Measurements from ENCODE around the gene ANKRD55. TPM values are rescaled to one million over a fixed set of nuclear protein-coding genes. Genes with fewer than 3 reads are reported as not detected.
"Not testable (repeated sequence)": the region's sequence is repeated elsewhere in the genome, so short reads cannot be mapped to it uniquely, and the experiment has no call there.

ANKRD55 gene
- total RNA-seq, 1 experiment from 2014 or later = not detected

DNA sequence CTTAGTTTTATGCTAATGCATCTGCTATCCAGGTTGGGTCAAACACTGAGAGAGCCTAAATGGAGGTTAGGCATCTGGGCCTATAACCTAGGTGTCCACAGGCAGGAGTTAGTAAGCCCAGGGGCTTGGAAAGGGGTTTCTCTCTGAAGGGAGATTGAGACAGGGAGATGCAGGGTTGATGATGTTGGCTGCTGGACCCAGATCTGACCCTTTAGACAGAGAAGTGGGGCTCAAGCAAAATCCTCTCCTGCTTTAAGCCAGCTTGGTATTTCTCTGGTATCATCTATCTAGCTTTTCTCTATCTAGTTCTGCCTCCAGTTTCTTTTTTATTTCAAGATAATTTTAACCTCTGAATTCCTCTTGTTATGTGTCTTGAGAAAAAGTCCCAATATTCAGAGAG, 18.3 kb upstream of the ANKRD55 start:
- POLR2A ChIA-PET = no interaction called here
- H3K27ac Mint-ChIP-seq (ENCODE audit: low read depth, unreplicated experiment) = no peak overlapping the region
- TF ChIP-seq, protein P1, sequence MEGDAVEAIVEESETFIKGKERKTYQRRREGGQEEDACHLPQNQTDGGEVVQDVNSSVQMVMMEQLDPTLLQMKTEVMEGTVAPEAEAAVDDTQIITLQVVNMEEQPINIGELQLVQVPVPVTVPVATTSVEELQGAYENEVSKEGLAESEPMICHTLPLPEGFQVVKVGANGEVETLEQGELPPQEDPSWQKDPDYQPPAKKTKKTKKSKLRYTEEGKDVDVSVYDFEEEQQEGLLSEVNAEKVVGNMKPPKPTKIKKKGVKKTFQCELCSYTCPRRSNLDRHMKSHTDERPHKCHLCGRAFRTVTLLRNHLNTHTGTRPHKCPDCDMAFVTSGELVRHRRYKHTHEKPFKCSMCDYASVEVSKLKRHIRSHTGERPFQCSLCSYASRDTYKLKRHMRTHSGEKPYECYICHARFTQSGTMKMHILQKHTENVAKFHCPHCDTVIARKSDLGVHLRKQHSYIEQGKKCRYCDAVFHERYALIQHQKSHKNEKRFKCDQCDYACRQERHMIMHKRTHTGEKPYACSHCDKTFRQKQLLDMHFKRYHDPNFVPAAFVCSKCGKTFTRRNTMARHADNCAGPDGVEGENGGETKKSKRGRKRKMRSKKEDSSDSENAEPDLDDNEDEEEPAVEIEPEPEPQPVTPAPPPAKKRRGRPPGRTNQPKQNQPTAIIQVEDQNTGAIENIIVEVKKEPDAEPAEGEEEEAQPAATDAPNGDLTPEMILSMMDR (IDR thresholded peaks at IDR 0.05; ENCODE audit: unreplicated experiment) = no peak
- H3K27me3 Mint-ChIP-seq (ENCODE audit: insufficient read depth, unreplicated experiment) = peaks cover 3% of the 10 kb centered on the region
- H3K4me1 Mint-ChIP-seq (ENCODE audit: insufficient read depth, unreplicated experiment) = no peaks in the 10 kb centered on the region
- CTCF ChIA-PET = interaction anchor here (0.6 to 2.7 kb wide), 2 partner anchors 13 to 50 kb away, joined by 3 to 13 read pairs; no protein-coding TSS in a partner anchor
- no peaks in the 10 kb centered on the region for H3K9me3 Mint-ChIP-seq (ENCODE audit: unreplicated experiment)
- no peak overlapping the region for H3K4me3 Mint-ChIP-seq (ENCODE audit: unreplicated experiment)
- no peak for DNase-seq (ENCODE audit: unreplicated experiment)
- BruUV-seq (replicated peaks) = no TSS peak
- H3K36me3 Mint-ChIP-seq (ENCODE audit: insufficient read depth, unreplicated experiment) = no peaks in the 10 kb centered on the region
- intact Hi-C loops (cut with micrococcal nuclease) = no loop called here

DNA sequence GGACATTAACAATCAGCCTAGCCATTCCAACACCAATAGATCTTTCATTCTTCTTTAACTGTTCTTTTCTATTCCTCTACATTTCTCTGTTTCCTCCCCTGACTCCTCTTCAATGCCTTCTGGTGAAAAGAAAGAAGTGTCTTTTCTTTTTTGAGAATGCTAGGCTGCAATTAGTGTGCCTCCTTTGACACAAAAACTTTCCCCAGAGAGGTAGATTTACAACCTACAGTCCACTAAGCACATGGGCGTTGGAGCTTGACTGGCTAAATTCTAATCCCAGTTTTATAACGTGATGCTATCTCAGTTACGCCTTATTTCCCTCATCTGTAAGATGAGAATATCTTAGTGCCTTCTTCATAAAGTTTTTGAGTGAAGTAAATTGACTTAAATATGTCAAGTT, 16.9 kb upstream of the ANKRD55 start:
- Mint-ChIP-seq H3K9me3 (ENCODE audit: unreplicated experiment) (no peaks in the 10 kb centered on the region), H3K27me3 (ENCODE audit: insufficient read depth, unreplicated experiment) (no peaks in the 10 kb centered on the region), H3K4me1 (ENCODE audit: insufficient read depth, unreplicated experiment) (no peaks in the 10 kb centered on the region), H3K4me3 (ENCODE audit: unreplicated experiment) (no peak overlapping the region), H3K36me3 (ENCODE audit: insufficient read depth, unreplicated experiment) (no peaks in the 10 kb centered on the region), H3K27ac (ENCODE audit: low read depth, unreplicated experiment) (no peak overlapping the region)
- intact Hi-C loops (cut with micrococcal nuclease) = no loop called here
- CTCF ChIA-PET = no interaction called here
- no TSS peak for BruUV-seq (replicated peaks)
- POLR2A ChIA-PET = no interaction called here
- DNase-seq (ENCODE audit: unreplicated experiment) = no peak
- TF ChIP-seq, protein P1 (IDR thresholded peaks at IDR 0.05; ENCODE audit: unreplicated experiment) = no peak

- POLR2A ChIA-PET, CTCF ChIA-PET: not testable (repeated sequence)
Measured at GRCh38 chr5:56249085-56249484, 16.0 kb upstream of the ANKRD55 start.

GRCh38 chr5:56247592-56247991, 14.5 kb upstream of the ANKRD55 start:
- H3K4me1 Mint-ChIP-seq (ENCODE audit: insufficient read depth, unreplicated experiment) = no peaks in the 10 kb centered on the region
- no peak overlapping the region for H3K27ac Mint-ChIP-seq (ENCODE audit: low read depth, unreplicated experiment)
- ChIA-PET CTCF (no interaction called here), POLR2A (no interaction called here)
- intact Hi-C loops (cut with micrococcal nuclease) = no loop called here
- no peak for DNase-seq (ENCODE audit: unreplicated experiment)
- H3K27me3 Mint-ChIP-seq (ENCODE audit: insufficient read depth, unreplicated experiment) = no peaks in the 10 kb centered on the region
- no peak overlapping the region for H3K4me3 Mint-ChIP-seq (ENCODE audit: unreplicated experiment)
- BruUV-seq (replicated peaks) = no TSS peak
- TF ChIP-seq, protein P1 (IDR thresholded peaks at IDR 0.05; ENCODE audit: unreplicated experiment) = no peak
- no peaks in the 10 kb centered on the region for H3K9me3 Mint-ChIP-seq (ENCODE audit: unreplicated experiment)
- no peaks in the 10 kb centered on the region for H3K36me3 Mint-ChIP-seq (ENCODE audit: insufficient read depth, unreplicated experiment)

More at GRCh38 chr5:56249085-56249484, 16.0 kb upstream of the ANKRD55 start:
- H3K4me3 Mint-ChIP-seq (ENCODE audit: unreplicated experiment); H3K9me3 Mint-ChIP-seq (ENCODE audit: unreplicated experiment); H3K36me3 Mint-ChIP-seq (ENCODE audit: insufficient read depth, unreplicated experiment); H3K4me1 Mint-ChIP-seq (ENCODE audit: insufficient read depth, unreplicated experiment); H3K27ac Mint-ChIP-seq (ENCODE audit: low read depth, unreplicated experiment); intact Hi-C loops (cut with micrococcal nuclease); H3K27me3 Mint-ChIP-seq (ENCODE audit: insufficient read depth, unreplicated experiment); DNase-seq (ENCODE audit: unreplicated experiment); BruUV-seq (replicated peaks): not testable (repeated sequence)

DNA sequence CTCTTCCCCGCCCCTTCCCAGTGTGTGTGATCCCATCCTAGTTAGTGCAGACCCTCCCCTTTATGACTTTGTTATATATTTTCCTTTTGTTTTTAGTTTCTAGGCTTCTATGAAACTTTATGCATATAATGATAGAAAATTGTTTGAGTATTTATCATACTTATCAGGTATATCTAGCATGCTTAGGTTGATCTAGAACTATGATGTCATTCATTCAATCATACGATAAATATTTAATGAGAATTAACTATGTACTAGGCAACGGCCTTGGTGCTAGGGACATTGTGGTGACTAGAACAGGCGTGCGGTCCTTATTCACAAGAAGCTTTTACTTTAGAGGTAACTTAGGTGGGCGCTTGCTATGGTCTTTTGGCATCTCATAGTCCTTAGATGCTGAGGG, 13.6 kb upstream of the ANKRD55 start:
- ChIA-PET POLR2A (no interaction called here), CTCF (no interaction called here)
- H3K4me1 Mint-ChIP-seq (ENCODE audit: insufficient read depth, unreplicated experiment) = no peaks in the 10 kb centered on the region
- DNase-seq (ENCODE audit: unreplicated experiment) = no peak
- H3K27ac Mint-ChIP-seq (ENCODE audit: low read depth, unreplicated experiment) = no peak overlapping the region
- H3K36me3 Mint-ChIP-seq (ENCODE audit: insufficient read depth, unreplicated experiment) = no peaks in the 10 kb centered on the region
- H3K9me3 Mint-ChIP-seq (ENCODE audit: unreplicated experiment) = no peaks in the 10 kb centered on the region
- no peak overlapping the region for H3K4me3 Mint-ChIP-seq (ENCODE audit: unreplicated experiment)
- TF ChIP-seq, protein P1 (IDR thresholded peaks at IDR 0.05; ENCODE audit: unreplicated experiment) = no peak
- BruUV-seq (replicated peaks) = no TSS peak
- intact Hi-C loops (cut with micrococcal nuclease) = no loop called here
- H3K27me3 Mint-ChIP-seq (ENCODE audit: insufficient read depth, unreplicated experiment) = no peaks in the 10 kb centered on the region
